ENCODE data around the gene CENPV.
A peak's percentile ranks its signal among the peaks of the same experiment; 100 is the strongest.
"Not testable (repeated sequence)": the region's sequence is repeated elsewhere in the genome, so short reads cannot be mapped to it uniquely, and the experiment has no call there.

Gene CENPV

GRCh38 chr17:16358394-16358793 is 5.1 kb upstream of the CENPV start:
- DNase-seq = no peak

DNA sequence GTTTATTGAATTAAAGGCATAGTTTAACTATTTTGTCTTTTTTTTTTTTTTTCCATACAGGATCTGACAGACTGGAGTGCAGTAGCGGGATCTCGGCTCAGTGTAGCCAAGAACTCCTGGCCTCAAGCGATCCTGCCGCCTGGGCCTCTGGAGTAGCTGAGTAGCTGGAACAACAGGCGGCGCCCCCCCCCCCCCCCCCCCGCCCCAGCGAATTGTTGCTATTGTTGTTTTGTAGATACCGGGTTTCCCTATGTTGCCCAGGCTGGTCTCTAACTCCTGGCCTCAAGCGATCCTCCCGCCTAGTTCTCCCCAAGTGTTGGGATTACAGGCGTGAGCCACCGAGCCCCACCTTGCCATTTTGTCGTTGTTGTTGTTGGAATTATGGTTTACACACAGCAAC is 1.3 kb upstream of the CENPV start:
- DNase-seq = no peak

DNA sequence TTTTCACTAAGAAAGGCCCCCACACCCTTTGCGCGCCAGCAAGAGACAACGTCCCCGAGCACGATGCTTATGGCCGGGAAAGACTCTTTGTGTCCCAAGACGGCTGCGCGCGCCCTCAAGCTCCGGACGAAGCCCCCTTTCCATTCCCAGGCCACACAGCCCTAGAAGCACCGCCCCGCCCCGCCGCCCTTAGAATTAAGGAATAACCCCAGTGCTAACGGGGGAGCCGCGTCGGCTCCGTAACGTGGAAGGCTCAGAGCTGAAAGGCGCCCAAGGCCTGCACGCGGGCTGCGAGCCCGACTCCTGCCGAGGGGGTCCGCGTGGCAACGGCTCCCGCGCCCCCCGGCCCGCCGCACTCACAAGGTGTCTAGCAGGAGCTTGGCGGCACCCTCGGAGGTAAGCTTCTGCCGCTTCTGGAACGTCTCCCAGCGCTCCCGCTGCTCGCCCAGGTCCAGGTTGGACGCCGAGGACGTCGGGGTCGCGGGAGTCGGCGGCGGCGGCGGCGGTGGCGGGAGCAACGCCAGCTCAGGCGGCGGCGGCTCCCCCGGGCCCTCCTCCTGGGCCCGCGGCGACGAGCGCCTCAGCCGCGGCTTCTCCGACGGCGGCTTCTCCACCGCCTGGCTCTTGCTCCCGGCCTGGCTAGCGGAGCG is 477 bp downstream of the CENPV start:
- DNase-seq = peak; percentile 76

DNA sequence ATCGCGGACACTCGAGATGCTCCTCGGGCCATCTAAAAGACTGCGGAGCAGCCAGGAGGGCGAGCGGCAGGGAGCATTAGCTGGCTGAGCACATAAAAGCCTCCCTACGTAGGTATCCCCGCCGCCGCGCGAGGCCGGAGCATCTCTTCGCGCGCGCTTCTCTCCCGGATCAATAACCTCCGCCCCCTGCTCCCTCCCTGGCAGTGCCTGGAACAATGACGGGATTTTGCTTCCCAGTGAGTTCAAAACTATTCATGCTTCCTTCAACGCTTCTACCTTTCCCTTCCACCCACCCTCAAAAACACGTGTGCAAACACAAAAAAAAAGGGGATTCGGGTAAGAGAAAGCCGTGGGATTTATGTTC is 984 bp downstream of the CENPV start:
- peak; percentile 83 for DNase-seq

GRCh38 chr17:16351831-16352230 is 1.4 kb downstream of the CENPV start:
- DNase-seq = no peak

DNA sequence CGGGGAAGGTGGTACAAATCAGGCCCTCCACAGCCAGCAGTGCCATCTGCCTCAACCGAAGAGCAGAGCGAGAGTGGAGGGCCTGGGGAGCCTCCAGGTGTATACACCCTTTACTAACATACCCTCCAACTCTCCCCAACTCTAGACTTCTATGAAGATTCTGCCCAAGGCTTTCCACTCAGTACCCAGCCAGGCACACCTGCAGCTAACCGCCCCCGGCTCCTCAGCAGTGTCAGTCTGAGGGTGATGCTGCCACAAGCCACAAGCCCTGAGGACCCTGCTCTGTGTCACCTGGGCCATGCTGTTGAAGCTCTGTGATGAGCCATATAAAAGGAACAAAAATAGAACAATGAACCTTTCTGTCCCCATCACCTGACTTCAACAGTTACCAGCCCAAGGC is 3.8 kb downstream of the CENPV start:
- DNase-seq = no peak

GRCh38 chr17:16348586-16348985 is 4.7 kb downstream of the CENPV start:
- no peak for DNase-seq

DNA sequence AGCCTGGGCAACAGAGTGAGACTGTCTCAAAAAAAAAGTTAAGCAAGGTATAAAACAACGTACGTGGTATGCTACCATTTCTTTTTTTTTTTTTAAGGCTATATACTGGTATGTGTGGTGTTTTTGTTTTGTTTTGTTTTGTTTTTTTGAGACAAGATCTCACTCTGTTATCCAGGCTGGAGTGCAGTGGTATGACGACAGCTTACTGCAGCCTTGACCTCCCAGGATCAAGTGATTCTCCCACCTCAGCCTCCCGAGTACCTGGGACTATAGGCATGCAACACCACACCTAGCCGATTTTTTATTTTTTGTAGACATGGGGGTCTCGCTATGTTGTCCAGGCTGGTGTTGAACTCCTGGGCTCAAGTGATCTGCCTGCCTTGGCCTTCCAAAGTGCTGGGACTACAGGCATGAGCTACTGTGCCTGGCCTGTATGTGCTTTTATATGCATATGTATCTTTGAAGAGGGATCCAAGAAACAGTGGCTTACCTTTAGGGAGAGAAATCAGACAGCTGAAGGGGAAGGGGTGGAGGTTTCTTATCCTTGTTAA is 6.5 kb downstream of the CENPV start:
- DNase-seq = no peak

DNA sequence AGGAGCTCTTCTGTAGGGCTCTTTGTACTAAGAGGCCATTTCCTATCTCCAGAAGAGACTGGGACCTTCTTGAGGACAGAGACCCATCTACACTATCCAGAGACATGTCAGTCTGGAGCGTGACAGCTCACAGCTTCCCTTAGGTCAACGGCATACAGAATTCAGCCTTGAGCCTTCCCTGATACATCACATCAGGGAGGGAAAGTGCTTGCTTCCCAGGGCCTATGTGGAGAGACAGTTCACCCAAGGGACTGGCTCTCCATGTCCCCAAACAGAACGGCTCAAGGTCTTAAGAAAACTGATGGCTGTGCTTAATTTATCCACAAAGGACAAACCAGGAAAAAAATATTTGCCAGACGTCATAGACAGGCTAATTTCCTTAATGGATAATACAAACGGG is 7.7 kb downstream of the CENPV start:
- DNase-seq = no peak

- DNase-seq = no peak
Measured at GRCh38 chr17:16343569-16343968, 9.7 kb downstream of the CENPV start.

DNA sequence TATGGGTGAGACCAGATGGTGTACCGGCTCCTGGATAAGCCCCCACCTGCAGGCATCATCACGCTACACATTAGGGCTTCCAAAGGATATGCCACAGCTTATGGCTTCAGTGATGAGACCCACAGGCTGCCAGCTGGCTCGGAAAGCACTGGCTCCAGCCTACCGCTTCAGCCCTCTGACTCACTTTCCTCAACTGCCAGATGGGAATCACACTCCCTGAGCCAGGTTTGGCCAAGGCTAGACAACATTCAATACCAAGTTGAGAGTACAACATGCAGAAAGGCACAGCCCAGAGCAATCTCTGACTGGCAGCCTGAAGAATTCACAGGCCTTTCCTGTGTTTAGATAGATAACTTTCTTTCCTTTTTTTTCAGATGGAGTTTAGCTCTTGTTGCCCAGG is 10.3 kb downstream of the CENPV start:
- DNase-seq = no peak

DNA sequence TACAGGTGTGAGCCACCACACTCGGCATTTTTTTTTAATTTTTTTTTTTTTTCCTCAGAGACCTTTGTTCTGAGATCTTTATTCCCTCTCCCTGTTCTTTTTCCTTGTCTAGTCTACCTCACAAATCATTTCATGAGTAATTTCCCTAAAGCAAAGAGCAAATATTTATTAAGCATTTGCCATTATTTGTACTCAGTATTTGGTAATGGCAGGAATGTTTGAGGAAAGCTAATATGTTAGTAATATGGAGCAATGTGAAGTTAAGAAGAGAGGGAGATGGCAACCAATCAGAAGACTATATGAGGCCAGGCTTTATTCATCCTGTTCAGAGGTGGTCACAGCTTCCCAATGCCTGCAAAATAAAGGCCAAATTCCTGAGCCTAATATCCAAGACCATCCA is 13.3 kb downstream of the CENPV start:
- no peak for DNase-seq

DNA sequence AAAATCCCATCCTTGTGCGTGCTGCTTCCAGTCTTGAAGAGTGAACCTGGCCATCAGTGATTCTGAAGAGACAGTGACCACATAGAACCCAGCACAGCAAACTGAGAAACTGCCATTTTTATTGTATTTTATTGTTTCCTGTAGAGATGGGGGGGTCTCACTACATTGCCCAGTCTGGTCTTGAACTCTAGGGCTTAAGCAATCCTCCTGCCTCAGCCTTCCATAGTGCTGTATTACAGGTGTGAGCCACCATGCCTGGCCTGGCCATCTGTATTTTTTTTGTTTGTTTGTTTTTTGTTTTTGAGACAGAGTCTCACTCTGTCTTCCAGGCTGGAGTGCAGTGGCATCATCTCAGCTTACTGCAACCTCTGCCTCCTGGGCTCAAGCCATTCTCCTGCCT is 13.9 kb downstream of the CENPV start:
- DNase-seq = no peak

DNA sequence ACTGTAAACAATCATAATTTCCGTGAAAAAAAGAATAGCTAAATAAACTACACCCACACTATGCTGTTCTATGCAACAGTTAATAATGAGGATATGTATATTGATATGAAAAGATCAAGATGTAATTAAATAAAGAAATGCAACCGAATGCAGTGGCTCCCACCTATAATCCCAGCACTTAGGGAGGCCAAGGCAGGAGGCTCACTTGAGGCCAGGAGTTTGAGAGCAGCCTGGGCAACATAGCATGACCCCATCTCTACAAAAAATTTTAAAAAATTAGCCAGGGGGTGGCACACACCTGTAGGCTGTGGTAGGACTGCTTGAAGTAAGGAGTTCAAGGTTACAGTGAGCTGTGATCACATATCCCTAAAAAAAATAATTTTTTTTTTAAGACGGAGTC is 14.9 kb downstream of the CENPV start:
- DNase-seq = no peak

- no peak for DNase-seq
Measured at GRCh38 chr17:16329519-16330271, 23.6 kb downstream of the CENPV start.

DNA sequence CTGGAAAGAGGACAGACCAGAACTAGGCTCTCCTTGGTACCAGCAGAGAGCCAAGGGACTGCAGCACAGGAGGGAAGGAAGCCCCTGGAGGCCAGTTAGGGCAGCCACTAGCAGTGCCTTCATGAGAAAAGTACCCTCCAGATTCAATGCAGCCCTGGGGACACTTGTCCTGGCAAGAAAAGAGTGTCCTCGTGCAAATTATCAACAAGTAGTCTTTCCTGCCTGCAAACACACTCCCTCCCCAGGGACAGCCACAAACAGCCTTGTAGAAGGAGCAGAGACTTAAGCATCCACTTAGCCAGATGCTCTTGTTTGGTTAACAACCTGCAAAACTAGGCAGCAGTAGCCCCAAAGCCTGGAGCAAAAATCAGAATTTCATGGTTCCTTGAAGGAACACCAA is 24.3 kb downstream of the CENPV start:
- no peak for DNase-seq

DNA sequence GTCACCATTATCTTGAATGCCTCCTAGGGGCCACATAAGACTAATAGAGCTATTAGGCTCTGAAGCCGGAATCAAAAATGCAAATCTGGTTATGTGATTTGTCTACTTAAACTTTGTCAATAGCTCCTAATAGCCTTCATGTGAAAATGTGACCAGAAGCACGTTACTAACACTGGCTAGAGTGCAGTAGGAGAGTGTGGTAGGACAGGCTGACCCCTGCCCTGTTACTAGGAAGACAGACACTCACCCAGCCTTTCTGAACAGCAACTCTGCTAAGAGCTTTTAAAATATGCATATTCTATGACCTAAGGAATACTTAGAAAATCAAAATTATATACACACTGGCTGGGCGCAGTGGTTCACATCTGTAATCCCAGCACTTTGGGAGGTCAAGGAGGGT is 26.3 kb downstream of the CENPV start:
- no peak for DNase-seq

DNA sequence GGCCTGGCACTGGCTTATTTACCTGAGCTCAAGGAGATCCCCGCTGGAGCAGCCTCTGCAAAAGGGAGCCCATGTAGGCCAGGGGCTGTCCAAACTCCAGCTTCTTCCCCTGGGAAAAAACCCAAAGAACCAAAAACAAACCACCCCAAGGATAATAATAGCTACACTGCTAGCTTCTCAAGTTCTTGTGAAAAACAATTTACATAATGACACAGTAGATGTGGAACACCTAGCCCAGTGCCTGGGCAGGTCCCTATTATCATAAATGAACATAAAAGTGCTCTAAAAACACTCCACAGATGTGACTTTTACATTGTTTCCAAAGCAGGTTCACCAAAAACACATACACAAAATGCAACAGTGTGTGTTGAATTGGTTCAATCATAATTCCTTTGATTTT is 27.3 kb downstream of the CENPV start:
- DNase-seq = no peak

GRCh38 chr17:16322636-16323035 is 30.6 kb downstream of the CENPV start:
- DNase-seq = no peak

- no peak for DNase-seq
Measured at GRCh38 chr17:16319969-16320368, 33.3 kb downstream of the CENPV start.

GRCh38 chr17:16314859-16315258 is 38.4 kb downstream of the CENPV start:
- DNase-seq = no peak

DNA sequence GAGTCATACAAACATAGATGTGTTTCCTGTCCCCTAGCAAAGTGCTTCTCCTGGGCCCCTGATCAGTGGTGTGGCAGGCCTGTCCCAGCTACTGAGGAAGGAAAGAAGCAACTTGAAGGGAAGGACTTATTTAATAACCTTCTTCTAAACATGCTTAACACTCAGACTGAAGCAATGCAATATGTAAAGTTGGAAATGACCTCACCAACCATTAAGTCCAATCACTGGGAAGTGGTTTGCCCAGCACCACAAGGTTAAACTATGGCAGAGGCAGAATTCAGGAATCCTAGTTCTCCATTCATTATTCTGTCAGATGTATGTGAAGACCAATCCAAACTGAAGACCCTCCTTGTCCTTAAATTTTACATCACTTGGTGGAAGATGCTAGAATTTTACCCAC is 39.1 kb downstream of the CENPV start:
- DNase-seq = no peak

GRCh38 chr17:16313139-16314090 is 39.9 kb downstream of the CENPV start:
- DNase-seq = no peak

- DNase-seq = not testable (repeated sequence)
Measured at GRCh38 chr17:16312061-16312460, 41.2 kb downstream of the CENPV start.
